BLaER1 (cell line): ENCODE data around the gene SLCO4A1.

Experiments
- H3K27ac ChIP-seq: shearing (Covaris generic); formaldehyde crosslinking; 2 replicates; pipeline ENCODE4 v1.8.1; 2022
- H3K27me3 ChIP-seq: shearing (Covaris generic); formaldehyde crosslinking; 2 replicates; pipeline ENCODE4 v1.8.1; 2022
- H3K36me3 ChIP-seq: shearing (Covaris generic); formaldehyde crosslinking; 2 replicates; pipeline ENCODE4 v1.8.1; 2022
- H3K4me1 ChIP-seq: shearing (Covaris generic); formaldehyde crosslinking; 2 replicates; pipeline ENCODE4 v1.8.1; 2022
- H3K4me2 ChIP-seq: shearing (Covaris generic); formaldehyde crosslinking; 2 replicates; pipeline ENCODE4 v1.8.1; 2022
- H3K4me3 ChIP-seq: shearing (Covaris generic); formaldehyde crosslinking; 2 replicates; pipeline ENCODE4 v1.8.1; 2022
- H3K9ac ChIP-seq: shearing (Covaris generic); formaldehyde crosslinking; 2 replicates; pipeline ENCODE4 v1.8.1; 2022
- H3K9me3 ChIP-seq: shearing (Covaris generic); formaldehyde crosslinking; 2 replicates; pipeline ENCODE4 v1.8.1; 2022
- H4K20me1 ChIP-seq: shearing (Covaris generic); formaldehyde crosslinking; 2 replicates; pipeline ENCODE4 v1.8.1; 2022
- Cebpa-rat ChIP-seq: shearing (Covaris generic); IDR thresholded peaks from 2 replicates; pipeline ENCODE4 v1.8.1; 2022

Gene SLCO4A1

DNA sequence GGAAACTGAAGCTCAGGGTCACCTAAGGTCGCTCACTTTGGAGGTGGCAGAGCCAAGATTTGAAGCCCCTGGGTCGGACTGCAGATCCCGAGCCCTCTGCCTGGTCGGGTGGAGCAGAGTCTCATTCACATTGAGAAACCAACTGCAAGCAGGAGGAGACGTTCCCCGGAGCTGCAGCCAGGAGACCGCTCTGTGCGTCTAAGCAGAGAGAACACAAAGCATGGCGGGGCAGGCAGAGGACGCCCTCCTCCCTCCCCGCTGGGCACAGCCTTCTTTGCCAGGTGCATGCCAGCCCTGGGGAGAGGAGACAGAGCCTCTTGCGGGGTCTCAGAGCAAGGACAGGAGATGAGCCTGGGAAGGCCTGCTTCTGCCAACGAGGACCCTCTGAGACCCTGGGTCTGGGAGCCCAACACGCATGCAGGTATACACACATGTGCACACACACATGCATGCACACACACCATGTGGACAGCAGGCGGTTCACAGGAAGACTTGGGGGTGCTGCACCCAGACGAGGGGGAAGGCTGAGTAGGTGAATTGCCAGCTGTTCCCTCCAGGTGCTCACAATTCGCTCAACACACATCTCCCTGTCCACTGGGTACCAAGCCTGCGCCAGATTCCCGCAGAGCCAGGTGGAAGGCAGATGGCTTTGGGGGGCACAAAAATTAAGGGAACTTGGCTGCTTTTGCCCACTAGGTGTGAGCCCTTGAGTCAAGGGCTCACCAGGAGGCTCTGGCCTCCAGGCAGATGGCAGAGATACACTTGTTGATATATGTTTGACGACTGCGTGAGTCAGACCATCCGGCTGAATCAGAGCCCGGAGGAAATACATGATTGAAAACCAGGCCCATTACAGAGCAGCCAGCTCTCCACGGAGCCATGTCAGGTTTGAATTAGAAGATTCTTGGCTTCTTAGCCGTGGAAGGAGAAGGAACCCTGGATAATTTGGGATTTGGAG, 60.9 kb downstream of the SLCO4A1 start:
- peaks cover 21% of the 10 kb centered on the region for H3K27me3 ChIP-seq
- no peaks in the 10 kb centered on the region for H3K36me3 ChIP-seq
- H3K27ac ChIP-seq = peak overlapping the region; percentile 18; the same call in 1 of the 2 replicates
- H3K4me2 ChIP-seq = peak overlapping the region; percentile 50
- 0 out of 2 replicates have a peak, but pooled peaks cover 7% of the 10 kb centered on the region for H4K20me1 ChIP-seq
- no peak overlapping the region for H3K4me3 ChIP-seq
- no peak overlapping the region for H3K9ac ChIP-seq
- no peak for TF ChIP-seq Cebpa-rat
- no peaks in the 10 kb centered on the region for H3K9me3 ChIP-seq
- peaks cover 59% of the 10 kb centered on the region for H3K4me1 ChIP-seq

- peak overlapping the region; percentile 50 for H3K4me2 ChIP-seq
- no peak overlapping the region for H3K4me3 ChIP-seq
- no peak overlapping the region for H3K27ac ChIP-seq
- H3K9me3 ChIP-seq = no peaks in the 10 kb centered on the region
- no peak for TF ChIP-seq Cebpa-rat
- peaks cover 11% of the 10 kb centered on the region; the same call in 1 of the 2 replicates for H4K20me1 ChIP-seq
- no peaks in the 10 kb centered on the region for H3K36me3 ChIP-seq
- peaks cover 27% of the 10 kb centered on the region for H3K27me3 ChIP-seq
- no peak overlapping the region for H3K9ac ChIP-seq
- H3K4me1 ChIP-seq = peaks cover 66% of the 10 kb centered on the region
Measured at GRCh38 chr20:62703853-62704228, 61.5 kb downstream of the SLCO4A1 start.

GRCh38 chr20:62704341-62704948, 62.1 kb downstream of the SLCO4A1 start:
- no peaks in the 10 kb centered on the region for H3K9me3 ChIP-seq
- no peak overlapping the region for H3K27ac ChIP-seq
- no peaks in the 10 kb centered on the region for H3K36me3 ChIP-seq
- H4K20me1 ChIP-seq = peaks cover 14% of the 10 kb centered on the region; the same call in 1 of the 2 replicates
- H3K4me3 ChIP-seq = no peak overlapping the region
- H3K27me3 ChIP-seq = peaks cover 33% of the 10 kb centered on the region
- no peak overlapping the region for H3K9ac ChIP-seq
- peaks cover 70% of the 10 kb centered on the region for H3K4me1 ChIP-seq
- no peak for TF ChIP-seq Cebpa-rat
- H3K4me2 ChIP-seq = peak overlapping the region; percentile 50

- no peak overlapping the region for H3K9ac ChIP-seq
- no peak overlapping the region for H3K4me3 ChIP-seq
- H3K27ac ChIP-seq = no peak overlapping the region
- H3K27me3 ChIP-seq = peaks cover 45% of the 10 kb centered on the region
- peaks cover 14% of the 10 kb centered on the region; the same call in 1 of the 2 replicates for H4K20me1 ChIP-seq
- H3K36me3 ChIP-seq = no peaks in the 10 kb centered on the region
- TF ChIP-seq Cebpa-rat = no peak
- H3K9me3 ChIP-seq = no peaks in the 10 kb centered on the region
- H3K4me2 ChIP-seq = peak overlapping the region; percentile 94; the same call in 1 of the 2 replicates
- peaks cover 73% of the 10 kb centered on the region for H3K4me1 ChIP-seq
Measured at GRCh38 chr20:62705627-62706026, 63.3 kb downstream of the SLCO4A1 start.

- Histone ChIP-seq H3K4me2 (peak overlapping the region; percentile 94), H3K4me1 (peaks cover 80% of the 10 kb centered on the region), H3K9me3 (no peaks in the 10 kb centered on the region), H3K27ac (no peak overlapping the region), H3K36me3 (no peaks in the 10 kb centered on the region), H3K4me3 (no peak overlapping the region), H3K27me3 (peaks cover 50% of the 10 kb centered on the region), H3K9ac (no peak overlapping the region), H4K20me1 (peaks cover 14% of the 10 kb centered on the region; the same call in 1 of the 2 replicates)
- no peak for TF ChIP-seq Cebpa-rat
Measured at GRCh38 chr20:62706344-62706743, 64.0 kb downstream of the SLCO4A1 start.

- Histone ChIP-seq H3K27ac (no peak overlapping the region), H3K9ac (no peak overlapping the region), H3K4me1 (peaks cover 80% of the 10 kb centered on the region), H4K20me1 (peaks cover 14% of the 10 kb centered on the region; the same call in 1 of the 2 replicates), H3K36me3 (no peaks in the 10 kb centered on the region), H3K27me3 (peaks cover 50% of the 10 kb centered on the region), H3K4me3 (no peak overlapping the region), H3K9me3 (no peaks in the 10 kb centered on the region), H3K4me2 (peak overlapping the region; percentile 94)
- TF ChIP-seq Cebpa-rat = no peak
Measured at GRCh38 chr20:62706857-62707256, 64.6 kb downstream of the SLCO4A1 start.

- H3K4me2 ChIP-seq = peak overlapping the region; percentile 94
Measured at GRCh38 chr20:62707276-62707920, 65.1 kb downstream of the SLCO4A1 start.

GRCh38 chr20:62707921-62708521, 65.7 kb downstream of the SLCO4A1 start:
- H3K36me3 ChIP-seq = no peaks in the 10 kb centered on the region
- peaks cover 50% of the 10 kb centered on the region for H3K27me3 ChIP-seq
- no peak overlapping the region for H3K27ac ChIP-seq
- no peaks in the 10 kb centered on the region for H3K9me3 ChIP-seq
- H3K4me3 ChIP-seq = peak overlapping the region; percentile 66
- peaks cover 14% of the 10 kb centered on the region; the same call in 1 of the 2 replicates for H4K20me1 ChIP-seq
- TF ChIP-seq Cebpa-rat = no peak
- peaks cover 72% of the 10 kb centered on the region for H3K4me1 ChIP-seq
- H3K4me2 ChIP-seq = peak overlapping the region; percentile 94
- H3K9ac ChIP-seq = no peak overlapping the region

More at GRCh38 chr20:62707276-62707920, 65.1 kb downstream of the SLCO4A1 start:
- H3K4me3 ChIP-seq = peak overlapping the region; percentile 66
- peaks cover 78% of the 10 kb centered on the region for H3K4me1 ChIP-seq
- TF ChIP-seq Cebpa-rat = no peak
- H4K20me1 ChIP-seq = peaks cover 14% of the 10 kb centered on the region; the same call in 1 of the 2 replicates
- H3K9me3 ChIP-seq = no peaks in the 10 kb centered on the region
- H3K27me3 ChIP-seq = peaks cover 50% of the 10 kb centered on the region
- no peak overlapping the region for H3K27ac ChIP-seq
- no peak overlapping the region for H3K9ac ChIP-seq
- H3K36me3 ChIP-seq = no peaks in the 10 kb centered on the region
